Measurements from ENCODE around the gene TPRA1. TPM values are rescaled to one million over a fixed set of nuclear protein-coding genes. Genes with fewer than 3 reads are reported as not detected.
A peak's percentile ranks its signal among the peaks of the same experiment; 100 is the strongest.

Gene TPRA1
- total RNA-seq, 4 donors from 2014 or later: 19.2 to 25.7 (median 21.0) TPM

DNA sequence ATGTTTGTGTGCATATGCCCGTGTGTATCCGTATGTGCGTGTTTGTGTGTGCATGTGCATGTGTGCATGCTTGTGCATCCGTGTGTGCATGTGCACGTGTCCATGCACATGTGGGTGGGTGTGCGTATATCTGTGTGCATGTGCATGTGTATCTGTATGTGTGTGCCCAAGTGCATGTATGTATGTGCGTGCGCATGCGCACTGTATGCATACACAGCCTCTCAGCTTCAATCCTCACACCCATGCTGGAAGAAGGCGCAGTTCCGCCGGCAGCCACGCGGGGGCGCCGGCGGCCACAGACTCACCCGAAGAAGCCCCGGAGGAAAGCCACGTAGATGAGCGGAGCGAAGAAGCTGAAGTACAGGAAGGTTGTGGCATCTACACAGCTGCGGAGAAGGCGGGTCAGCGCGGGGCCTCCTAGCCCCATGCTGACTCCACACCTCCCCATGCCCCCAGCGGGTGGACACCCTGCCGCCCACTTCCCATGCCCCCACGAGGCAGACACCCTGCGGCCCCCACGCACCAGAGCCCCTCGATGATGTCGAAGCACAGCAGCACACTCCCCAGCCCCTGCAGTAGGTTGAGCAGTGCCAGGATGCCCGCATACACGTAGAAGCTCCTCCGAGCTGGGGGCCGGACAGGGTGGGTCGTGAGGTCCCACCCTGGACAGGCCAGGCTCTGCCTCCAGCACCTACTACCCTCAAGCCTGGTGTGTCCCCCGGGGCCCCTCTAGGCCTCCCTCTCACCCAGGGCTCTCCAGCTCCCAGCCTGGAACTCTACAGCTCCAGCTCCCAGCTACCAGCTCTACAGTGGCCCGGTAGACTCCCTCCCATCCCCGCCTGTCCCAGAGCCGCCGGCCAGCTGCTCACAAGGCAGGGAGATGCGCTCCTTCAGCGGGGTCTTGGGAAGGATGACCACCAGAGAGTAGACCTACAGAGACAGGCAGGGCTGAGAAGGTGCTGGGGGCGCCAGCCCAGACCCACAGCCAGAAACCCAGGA is 15.4 kb downstream of the TPRA1 start:
- Histone ChIP-seq H3K4me1 (peaks cover 4 to 17% (median 6%) of the 10 kb centered on the region in 3 donors), H3K27ac (no peak overlapping the region), H3K4me3 (peak overlapping the region in 1 of 4 donors; percentile 32), H3K9me3 (no peaks in the 10 kb centered on the region), H3K27me3 (no peaks in the 10 kb centered on the region), H3K36me3 (peaks cover 10 to 91% (median 30%) of the 10 kb centered on the region in 3 donors)
- intact Hi-C loops (cut with DNase I): no loop called here
- TF ChIP-seq POLR2A (IDR thresholded peaks at IDR 0.05): no peak
- TF ChIP-seq, protein P1, sequence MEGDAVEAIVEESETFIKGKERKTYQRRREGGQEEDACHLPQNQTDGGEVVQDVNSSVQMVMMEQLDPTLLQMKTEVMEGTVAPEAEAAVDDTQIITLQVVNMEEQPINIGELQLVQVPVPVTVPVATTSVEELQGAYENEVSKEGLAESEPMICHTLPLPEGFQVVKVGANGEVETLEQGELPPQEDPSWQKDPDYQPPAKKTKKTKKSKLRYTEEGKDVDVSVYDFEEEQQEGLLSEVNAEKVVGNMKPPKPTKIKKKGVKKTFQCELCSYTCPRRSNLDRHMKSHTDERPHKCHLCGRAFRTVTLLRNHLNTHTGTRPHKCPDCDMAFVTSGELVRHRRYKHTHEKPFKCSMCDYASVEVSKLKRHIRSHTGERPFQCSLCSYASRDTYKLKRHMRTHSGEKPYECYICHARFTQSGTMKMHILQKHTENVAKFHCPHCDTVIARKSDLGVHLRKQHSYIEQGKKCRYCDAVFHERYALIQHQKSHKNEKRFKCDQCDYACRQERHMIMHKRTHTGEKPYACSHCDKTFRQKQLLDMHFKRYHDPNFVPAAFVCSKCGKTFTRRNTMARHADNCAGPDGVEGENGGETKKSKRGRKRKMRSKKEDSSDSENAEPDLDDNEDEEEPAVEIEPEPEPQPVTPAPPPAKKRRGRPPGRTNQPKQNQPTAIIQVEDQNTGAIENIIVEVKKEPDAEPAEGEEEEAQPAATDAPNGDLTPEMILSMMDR (IDR thresholded peaks at IDR 0.05): peak; percentile 95 to 99 (median 99)
- 20 to 23% methylated on average over 18 to 31 of the region's 46 CpGs for WGBS, 2 donors
- peak; percentile 45 for DNase-seq

DNA sequence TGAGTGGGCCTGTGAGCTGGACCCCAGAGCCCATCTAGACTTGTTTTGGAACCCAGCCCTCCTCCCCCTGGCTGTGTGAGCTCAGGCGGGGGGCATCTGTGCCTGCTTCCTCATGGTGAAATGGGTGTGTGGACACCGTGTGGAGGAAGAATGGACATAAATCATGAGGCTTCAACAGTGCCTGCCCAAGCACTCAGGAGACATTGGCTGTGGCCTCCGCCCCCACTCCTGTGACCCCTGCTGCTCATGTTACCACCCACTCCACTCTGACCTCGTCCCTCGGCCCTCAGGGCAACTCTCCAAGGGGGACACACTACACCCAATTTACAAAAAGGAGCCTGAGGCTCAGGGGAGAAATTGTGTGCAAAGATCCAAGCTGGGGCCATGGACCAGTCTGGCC is 16.6 kb downstream of the TPRA1 start:
- Histone ChIP-seq H3K36me3 (peaks cover 10 to 83% (median 23%) of the 10 kb centered on the region in 3 donors), H3K9me3 (no peaks in the 10 kb centered on the region), H3K27me3 (no peaks in the 10 kb centered on the region), H3K27ac (no peak overlapping the region), H3K4me1 (peaks cover 4 to 15% (median 6%) of the 10 kb centered on the region in 3 donors), H3K4me3 (no peak overlapping the region)
- no peak for TF ChIP-seq POLR2A (IDR thresholded peaks at IDR 0.05)
- TF ChIP-seq, protein P1 (IDR thresholded peaks at IDR 0.05): no peak
- intact Hi-C loops (cut with DNase I): no loop called here
- WGBS, 2 donors: 69 to 76% methylated on average over 2 to 3 of the region's 5 CpGs
- DNase-seq: no peak

DNA sequence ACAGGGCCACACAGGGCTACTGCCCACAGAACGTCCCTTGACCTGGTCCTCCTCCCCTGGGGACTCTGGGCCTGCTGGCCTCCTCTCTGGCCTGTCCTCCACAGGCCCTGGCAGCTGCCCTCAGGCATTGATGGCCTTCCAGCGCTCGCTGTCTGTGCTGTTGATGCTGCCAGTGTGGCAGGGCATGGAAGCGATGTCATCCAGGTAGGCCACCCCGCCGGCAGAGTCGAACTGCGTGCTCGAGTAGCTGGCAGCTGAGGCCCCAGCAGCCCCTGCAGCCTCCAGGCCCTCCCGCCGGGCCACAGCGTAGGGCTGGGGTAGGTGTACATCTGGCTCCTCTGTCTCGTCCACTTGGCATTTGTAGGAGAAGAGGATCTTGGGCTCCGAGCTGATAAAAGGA is 17.1 kb downstream of the TPRA1 start:
- 93% methylated on average over 7 of the region's 14 CpGs; no CpG with 5 or more reads in 1 of the 2 donors for WGBS, 2 donors
- DNase-seq: no peak
- peaks cover 4 to 15% (median 6%) of the 10 kb centered on the region in 3 donors for H3K4me1 ChIP-seq
- TF ChIP-seq, protein P1 (IDR thresholded peaks at IDR 0.05): no peak
- TF ChIP-seq POLR2A (IDR thresholded peaks at IDR 0.05): no peak
- H3K36me3 ChIP-seq: peaks cover 10 to 78% (median 23%) of the 10 kb centered on the region in 3 donors
- no peaks in the 10 kb centered on the region for H3K9me3 ChIP-seq
- intact Hi-C loops (cut with DNase I): no loop called here
- H3K27ac ChIP-seq: no peak overlapping the region
- H3K4me3 ChIP-seq: no peak overlapping the region
- H3K27me3 ChIP-seq: no peaks in the 10 kb centered on the region

DNA sequence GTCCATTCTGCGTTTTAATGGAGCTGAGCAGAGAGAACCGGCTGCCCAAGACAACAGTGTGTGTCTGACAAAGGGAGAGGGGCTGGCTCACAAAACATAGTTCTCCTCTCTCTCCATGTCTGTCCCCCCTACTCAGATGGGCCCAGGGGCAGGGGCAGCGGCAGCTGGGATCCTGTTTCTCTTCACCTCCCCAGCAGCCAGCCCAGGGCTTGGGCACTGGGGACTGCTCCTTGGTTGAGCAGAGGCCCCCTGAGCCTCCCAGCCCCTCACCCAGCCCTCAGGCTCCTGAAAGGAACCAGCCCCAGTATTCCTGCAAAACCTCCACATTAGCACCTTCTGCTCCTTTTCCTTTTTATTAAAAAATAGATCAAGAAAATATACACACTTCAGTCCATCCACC is 17.8 kb downstream of the TPRA1 start:
- TF ChIP-seq, protein P1 (IDR thresholded peaks at IDR 0.05): no peak
- no peak for TF ChIP-seq POLR2A (IDR thresholded peaks at IDR 0.05)
- H3K4me3 ChIP-seq: no peak overlapping the region
- 100% methylated on average over 2 of the region's 3 CpGs for WGBS, 2 donors
- DNase-seq: no peak
- no peaks in the 10 kb centered on the region for H3K9me3 ChIP-seq
- no peaks in the 10 kb centered on the region for H3K27me3 ChIP-seq
- H3K4me1 ChIP-seq: peaks cover 4 to 18% (median 6%) of the 10 kb centered on the region in 3 donors
- intact Hi-C loops (cut with DNase I): no loop called here
- H3K36me3 ChIP-seq: peaks cover 10 to 73% (median 23%) of the 10 kb centered on the region in 3 donors
- no peak overlapping the region for H3K27ac ChIP-seq

DNA sequence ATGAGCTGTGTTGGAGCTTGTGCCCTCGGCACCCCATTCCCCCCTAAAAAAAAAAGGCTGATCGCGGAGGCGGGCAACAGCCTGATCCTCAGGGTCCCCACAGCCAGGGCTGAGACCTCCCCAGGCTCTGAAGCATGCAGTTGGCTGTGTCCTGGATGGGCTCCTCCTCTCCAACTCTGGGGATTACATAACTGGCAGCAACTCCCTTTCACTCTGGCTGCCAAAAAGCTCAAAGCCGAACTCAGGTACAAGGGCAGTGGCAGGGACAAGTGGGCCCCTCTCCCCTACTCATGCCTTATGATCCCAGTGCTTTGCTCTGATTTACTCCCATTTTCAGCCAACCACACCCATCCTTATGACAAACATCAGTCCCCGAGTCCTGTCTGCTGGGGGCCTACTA is 18.3 kb downstream of the TPRA1 start:
- Histone ChIP-seq H3K36me3 (peaks cover 10 to 68% (median 23%) of the 10 kb centered on the region in 3 donors), H3K4me1 (peaks cover 4 to 23% (median 8%) of the 10 kb centered on the region in 3 donors), H3K27me3 (no peaks in the 10 kb centered on the region), H3K9me3 (no peaks in the 10 kb centered on the region), H3K27ac (no peak overlapping the region), H3K4me3 (no peak overlapping the region)
- DNase-seq: no peak
- TF ChIP-seq, protein P1 (IDR thresholded peaks at IDR 0.05): no peak
- no peak for TF ChIP-seq POLR2A (IDR thresholded peaks at IDR 0.05)
- WGBS, 2 donors: 62 to 72% methylated on average over 2 of the region's 6 CpGs
- intact Hi-C loops (cut with DNase I): no loop called here
